Frontal cortex (tissue), 4 donors: ENCODE results near the gene TRAP1. TPM values are rescaled to one million over a fixed set of nuclear protein-coding genes. Genes with fewer than 3 reads are reported as not detected.
"Not testable (repeated sequence)": the region's sequence is repeated elsewhere in the genome, so short reads cannot be mapped to it uniquely, and the experiment has no call there.

Experiments
- DNase-seq, 2 donors: peaks; one replicate each; pipeline ENCODE4 v3.0.0; 2012; ENCODE audit warnings: low spot score in 2 of 2
- FAIRE-seq: peaks from 2 replicates; lab custom pipeline; 2012; peaks lifted over from hg19 to GRCh38; lab: Jason Lieb, UNC
- total RNA-seq: library from RNA; depleted of rRNA; stranded (reverse); fragments of >200 nt; gene quantifications from one replicate; pipeline ENCODE4 v1.2.3, GENCODE V29; 2014
- donor health status: control.
- donor health status: control.
- donor health status: control.

Gene TRAP1
- total RNA-seq, 1 donor from 2014 or later, result 77.9 TPM

DNA sequence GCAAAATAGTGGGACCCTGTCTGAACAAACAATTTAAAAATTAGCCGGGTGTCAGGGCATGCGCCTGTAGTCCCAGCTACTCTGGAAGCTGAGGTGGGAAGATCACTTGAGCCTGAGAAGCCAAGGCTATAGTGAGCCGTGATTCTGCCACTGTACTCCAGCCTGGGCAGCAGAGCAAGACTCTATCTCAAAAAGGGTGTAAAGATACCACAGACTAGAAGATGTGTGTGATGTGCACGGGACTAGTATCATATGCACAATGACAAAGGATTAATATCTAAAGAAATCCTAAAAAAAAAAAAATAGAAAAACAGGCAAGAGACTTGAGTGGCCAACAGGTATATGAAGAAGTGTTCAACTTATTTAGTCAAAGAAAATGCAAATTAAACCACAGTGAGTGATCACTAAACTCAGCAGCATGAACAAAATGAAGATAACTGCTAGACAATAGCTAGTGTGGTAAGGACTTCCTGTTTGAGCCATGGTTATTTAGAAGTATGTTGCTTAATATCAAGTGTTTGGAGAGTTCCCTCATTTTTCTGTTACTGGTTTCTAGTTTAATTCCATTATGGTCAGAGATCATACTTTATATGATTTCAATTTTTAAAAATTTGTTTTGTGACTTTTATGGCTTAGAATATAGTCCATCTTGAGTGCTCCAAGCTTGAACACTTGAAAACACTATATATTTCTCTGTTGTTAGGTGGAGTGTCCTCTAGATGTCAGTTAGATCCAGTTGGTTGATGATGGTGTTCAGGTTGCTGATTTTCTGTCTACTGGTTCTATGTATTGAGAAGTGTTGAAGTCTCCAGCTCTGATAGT lies 91.2 kb downstream of the TRAP1 start:
- FAIRE-seq, result no peak
- no peak for DNase-seq

DNA sequence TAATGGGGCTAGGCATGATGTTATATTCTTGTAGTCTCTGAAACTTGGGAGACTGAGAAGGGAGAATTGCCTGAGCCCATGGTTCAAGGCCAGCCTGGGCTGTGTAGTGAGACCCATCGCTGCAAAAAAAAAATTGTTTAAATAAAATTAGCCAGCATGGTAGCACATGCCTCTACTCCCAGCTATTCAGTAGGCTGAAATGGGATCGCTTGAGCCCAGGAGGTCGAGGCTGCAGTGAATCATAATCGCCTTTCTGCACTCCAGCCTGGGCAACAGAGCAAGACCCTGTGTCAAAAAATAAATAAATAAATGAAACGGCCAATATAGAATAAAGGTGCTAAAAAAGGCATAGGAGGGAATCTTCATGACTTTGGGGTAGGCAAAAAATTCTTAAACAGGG lies 92.0 kb downstream of the TRAP1 start:
- FAIRE-seq (no peak), DNase-seq (no peak)

DNA sequence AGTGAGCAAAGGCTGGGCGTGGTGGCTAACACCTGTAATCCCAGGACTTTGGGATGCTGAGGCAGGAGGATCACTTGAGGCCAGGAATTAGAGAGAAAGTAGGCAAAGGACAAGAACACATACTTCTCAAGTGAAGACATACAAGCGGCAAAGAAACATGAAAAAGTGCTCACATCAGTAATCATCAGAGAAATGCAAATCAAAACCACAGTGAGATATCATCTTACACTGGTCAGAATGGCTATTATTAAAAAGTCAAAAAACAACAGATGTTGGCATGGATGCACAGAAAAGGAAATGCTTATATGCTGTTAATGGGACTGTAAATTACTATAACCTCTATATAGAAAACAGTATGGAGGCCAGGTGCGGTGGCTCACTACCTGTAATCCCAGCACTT lies 93.7 kb downstream of the TRAP1 start:
- FAIRE-seq (no peak), DNase-seq (no peak)

DNA sequence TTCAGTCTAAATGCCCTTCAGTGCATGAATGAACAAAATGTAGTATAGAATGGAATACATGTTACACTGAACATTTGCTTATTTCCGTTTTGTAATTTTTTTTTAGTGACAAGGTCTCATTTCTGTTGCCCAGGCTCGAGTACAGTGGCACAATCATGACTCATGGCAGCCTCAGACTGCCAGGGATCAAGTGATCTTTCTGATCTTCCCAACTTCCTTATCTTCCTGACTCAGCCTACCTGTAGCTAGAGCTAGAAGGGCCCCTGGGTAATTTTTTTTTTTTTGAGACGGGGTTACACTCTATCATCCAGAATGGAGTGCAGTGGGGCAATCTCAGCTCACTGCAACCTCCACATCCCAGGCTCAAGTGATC lies 98.6 kb downstream of the TRAP1 start:
- FAIRE-seq, result no peak
- DNase-seq, result no peak

DNA sequence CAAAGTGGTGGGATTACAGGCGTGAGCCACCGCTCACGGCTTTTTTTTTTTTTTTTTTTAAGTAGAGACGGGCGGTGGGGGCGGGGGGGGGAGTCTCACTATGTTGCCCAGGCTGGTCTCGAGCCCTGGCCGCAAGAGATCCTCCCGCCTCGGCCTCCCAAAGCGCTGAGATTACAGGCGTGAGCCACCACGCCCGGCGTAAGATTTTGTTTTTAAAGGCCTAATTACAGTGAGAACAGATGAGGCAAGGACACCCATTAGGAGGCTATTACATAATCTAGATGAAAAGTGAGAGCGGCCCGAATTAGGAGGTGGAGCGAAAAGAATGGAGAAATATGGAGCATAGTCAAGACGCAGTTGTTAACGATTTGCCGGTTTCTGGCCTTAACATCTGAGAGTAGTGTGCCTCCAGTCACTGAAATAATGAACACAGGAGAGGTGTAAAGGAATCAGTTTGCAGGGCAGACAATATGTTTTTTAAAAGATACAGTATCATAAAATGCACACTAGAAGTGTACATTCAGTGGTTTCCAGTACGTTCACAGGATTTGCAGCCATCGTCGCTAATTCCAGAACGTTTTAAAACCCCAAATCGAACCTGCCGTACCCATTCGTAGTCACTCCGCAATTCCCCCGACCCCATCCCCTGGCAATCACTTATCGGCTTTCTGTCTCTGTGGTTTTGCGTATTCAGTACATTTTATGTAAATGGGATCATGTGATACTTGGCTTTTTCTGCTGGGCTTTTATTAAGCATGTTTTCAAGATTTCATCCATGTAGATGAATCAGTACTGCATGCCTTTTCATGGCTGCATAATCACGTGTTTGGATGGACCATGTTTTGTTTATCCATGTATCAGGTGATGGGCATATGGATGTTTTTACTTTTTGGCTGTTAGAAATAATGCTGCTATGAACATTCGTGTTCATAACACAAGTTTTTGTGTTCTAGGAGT lies 104.5 kb downstream of the TRAP1 start:
- DNase-seq, result no peak
- no peak for FAIRE-seq

DNA sequence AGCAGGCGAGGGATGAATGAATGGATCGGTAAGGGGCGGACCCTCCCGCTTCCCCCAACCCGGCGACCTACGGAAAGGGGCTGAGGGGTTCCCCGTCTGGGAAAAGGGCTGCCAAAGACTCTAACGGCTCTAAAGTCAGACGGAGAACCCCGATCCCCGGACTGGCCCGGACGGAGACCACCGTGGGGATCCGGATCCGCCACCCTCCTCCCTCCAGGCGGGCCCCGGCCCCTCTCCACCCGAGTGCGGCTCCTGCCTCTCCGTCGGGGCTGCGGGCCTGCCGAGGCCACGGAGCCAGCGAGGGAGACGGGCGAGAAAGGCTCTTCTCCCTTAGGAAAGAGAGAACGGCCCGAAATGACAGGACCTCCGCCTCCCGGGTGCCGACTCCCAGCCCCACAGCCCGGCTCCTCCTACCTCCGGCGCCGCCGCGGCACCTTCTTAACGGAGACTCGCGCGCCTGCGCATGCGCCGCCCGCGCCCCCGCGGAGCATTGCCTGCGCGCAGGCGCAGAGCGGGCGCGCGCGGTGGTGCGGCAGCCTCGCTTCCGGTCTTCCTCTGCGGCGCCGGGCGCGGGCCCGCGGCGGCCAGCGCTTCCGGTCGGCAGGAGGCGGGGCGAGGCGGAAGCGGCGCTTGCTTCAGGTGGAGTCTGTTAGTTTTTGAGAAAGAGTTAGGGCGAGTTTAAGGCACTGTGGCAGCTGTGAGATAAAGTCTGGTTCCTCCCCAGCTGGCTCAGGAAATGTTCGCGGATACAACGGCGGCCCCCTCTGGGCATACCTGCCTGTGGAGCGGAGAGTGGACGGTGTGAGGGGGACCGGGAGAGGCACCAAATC lies 106.0 kb downstream of the TRAP1 start, which contains the start of gene SLX4:
Gene SLX4 (minus strand): TSS at position 461 of the 830 bp plus-strand sequence. CDS start 2,642 bp downstream, outside the sequence.
- FAIRE-seq (no peak), DNase-seq (peak; percentile 98 to 99)

DNA sequence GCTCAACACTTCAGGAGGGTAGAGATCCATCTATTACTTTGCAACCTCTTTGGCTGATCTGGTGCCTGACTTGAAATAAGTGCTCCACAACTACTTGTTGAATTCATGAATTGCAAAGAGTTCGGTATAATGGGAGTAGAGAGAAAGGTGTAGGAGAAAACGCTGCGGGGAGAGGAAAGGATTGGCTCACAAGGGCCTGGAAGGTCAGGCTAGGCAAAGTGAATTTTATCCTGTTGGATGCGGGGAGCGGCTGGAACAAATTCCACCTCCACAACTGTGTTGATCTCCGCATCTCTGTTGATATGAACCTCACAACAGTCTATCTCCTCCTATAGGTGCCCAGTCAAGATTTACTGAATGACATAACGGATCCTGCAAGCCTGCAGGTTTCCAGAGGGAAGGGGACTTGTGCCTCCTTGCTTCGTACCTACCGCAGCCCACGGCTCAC lies 106.6 kb downstream of the TRAP1 start:
- no peak for FAIRE-seq
- DNase-seq, result peak in 1 of 2 donors; percentile 37

DNA sequence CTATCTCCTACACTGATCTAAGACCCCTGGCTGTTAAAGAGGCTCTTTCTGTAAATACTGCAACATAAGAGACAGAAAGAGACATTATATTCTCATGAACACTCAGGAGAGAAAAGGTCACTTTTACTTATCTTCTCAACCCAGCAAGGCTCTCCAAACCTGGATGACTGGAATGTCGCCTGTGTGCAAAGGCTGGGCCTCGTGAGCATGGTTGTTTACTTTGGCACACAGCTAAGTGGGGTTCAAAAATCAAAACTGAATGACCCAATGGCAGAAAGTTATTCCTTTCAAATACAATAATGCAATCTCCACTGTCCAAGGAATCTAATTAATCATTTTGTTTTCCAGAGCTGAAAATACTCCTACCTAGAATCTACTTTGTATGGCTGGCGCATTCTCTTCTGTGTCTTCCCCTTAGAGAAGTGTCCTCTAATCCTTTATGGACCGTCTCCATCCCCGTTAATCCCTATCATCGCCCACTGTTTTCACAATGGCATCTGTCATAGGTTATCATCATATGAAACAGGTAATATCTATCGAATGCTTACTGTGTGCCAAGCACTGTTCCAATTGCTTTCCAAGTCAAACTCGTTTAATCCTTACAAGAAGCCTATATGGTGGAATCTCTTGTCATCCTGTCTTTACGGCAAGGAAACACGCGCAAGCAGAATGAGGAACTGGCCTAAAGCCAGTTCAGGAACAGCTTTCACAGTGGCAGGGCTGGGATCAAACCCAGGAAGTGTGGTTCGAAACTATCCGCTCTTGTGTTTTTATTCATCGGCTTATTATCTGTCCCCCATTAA lies 107.2 kb downstream of the TRAP1 start:
- no peak for DNase-seq
- no peak for FAIRE-seq

DNA sequence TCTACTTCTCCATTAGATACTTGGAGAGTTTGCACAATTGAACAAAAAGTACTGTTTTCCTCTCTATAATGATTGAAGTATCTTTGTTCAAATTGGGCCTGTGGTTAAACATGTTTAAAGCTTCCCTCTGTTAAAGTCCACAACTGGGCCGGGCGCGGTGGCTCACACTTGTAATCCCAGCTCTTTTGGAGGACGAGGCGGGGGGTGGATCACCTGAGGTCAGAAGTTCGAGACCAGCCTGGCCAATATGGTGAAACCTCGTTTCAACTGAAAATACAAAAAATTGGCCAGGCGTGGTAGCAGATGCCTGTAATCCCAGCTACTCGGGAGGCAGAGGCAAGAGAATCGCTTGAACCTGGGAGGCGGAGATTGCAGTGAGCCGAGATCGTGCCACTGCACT lies 108.3 kb downstream of the TRAP1 start:
- DNase-seq, FAIRE-seq: not testable (repeated sequence)

DNA sequence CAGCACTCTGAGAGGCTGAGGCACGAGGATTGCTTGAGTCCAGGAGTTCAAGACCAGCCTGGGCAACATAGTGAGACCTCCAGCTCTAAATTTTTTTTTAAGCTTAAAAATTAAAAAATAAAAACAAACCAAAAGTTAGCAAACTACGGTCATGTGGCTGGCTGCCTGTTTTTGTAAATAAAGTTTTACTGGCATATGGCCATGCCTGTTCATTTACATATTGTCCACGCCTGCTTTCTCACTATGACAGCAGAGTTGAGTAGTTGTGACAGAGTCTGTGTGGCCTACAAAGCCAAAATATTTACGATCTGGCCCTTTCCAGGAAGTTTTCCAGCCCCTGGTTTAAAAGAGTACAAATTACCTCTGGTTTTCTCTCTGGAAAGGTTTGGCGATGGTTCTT lies 109.3 kb downstream of the TRAP1 start:
- DNase-seq, result no peak
- no peak for FAIRE-seq

Other genes starting within 250 kb of the TRAP1 start
- gene C16orf90, start 222.0 kb downstream of the TRAP1 start, total RNA-seq, result not detected
- 42.0 TPM for gene CLUAP1, start 216.5 kb downstream of the TRAP1 start, total RNA-seq
- 0.41 TPM for gene NLRC3, start 140.1 kb downstream of the TRAP1 start, total RNA-seq
- 4.5 TPM for gene SLX4, start 105.9 kb downstream of the TRAP1 start, total RNA-seq
- gene DNASE1, start 62.8 kb downstream of the TRAP1 start, total RNA-seq, result 25.7 TPM
- 37.5 TPM for gene CREBBP, start 163.2 kb upstream of the TRAP1 start, total RNA-seq